C4-2B (cell line): ENCODE measurements around the gene SLC31A2.

Experiments
- ZFX ChIP-seq: fragments of 450-650 bp; IDR thresholded peaks from 2 replicates; pipeline ENCODE4 v1.6.1; 2017
- TF ChIP-seq, protein P1 (sequence below): fragments of 450-650 bp; conservative IDR thresholded peaks from 2 replicates; pipeline ENCODE4 v1.5.1; 2017; ENCODE audit warnings: mild to moderate bottlenecking

DNA sequence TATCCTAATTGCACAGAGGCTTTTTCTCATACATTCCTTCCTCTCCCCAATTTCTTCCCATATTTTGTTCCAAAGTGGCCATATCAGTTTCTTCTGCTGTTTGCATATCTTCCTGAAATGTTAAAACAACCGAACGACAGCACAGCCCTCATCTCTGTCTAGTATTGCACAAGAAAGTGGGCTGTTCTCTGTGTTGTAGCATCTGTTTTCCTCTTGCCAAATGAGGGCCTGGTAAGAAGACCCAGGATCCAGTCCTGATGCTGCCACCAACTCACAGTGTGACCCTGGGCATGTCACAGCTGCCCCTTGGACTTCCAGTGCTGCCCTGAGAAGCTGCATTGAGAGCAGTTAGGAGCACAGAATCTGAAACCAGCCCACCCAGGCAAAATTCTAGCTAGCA lies 4.1 kb downstream of the SLC31A2 start:
- TF ChIP-seq, protein P1, sequence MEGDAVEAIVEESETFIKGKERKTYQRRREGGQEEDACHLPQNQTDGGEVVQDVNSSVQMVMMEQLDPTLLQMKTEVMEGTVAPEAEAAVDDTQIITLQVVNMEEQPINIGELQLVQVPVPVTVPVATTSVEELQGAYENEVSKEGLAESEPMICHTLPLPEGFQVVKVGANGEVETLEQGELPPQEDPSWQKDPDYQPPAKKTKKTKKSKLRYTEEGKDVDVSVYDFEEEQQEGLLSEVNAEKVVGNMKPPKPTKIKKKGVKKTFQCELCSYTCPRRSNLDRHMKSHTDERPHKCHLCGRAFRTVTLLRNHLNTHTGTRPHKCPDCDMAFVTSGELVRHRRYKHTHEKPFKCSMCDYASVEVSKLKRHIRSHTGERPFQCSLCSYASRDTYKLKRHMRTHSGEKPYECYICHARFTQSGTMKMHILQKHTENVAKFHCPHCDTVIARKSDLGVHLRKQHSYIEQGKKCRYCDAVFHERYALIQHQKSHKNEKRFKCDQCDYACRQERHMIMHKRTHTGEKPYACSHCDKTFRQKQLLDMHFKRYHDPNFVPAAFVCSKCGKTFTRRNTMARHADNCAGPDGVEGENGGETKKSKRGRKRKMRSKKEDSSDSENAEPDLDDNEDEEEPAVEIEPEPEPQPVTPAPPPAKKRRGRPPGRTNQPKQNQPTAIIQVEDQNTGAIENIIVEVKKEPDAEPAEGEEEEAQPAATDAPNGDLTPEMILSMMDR, result no peak
- TF ChIP-seq ZFX, result no peak
